ENCODE results near the gene MACO1.

MACO1 gene

DNA sequence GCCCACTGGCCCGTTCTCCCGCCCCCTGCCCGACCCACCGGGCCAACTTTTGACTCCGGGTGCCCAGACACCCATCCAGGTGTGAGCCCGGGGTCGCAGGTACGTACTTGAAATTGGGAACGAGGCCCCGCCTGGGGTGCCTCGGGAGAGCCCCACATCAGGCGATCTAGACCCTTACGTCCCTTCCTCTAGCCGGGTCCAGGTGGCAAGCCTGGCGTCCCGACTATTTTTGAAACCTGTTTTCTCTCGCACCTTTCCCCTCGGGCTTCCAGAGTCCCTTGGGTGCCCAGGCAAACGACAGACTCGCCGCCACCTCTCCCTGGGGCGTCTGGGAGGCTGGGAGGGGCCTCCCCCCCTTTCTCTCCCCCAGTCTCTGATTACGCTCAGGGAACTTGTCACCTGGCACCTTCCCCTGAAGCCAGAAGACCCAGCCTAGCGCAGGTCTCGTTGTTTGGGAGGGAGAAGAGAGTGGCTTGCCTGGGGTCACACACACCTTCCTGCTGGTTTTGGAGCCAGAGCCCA, 113.6 kb downstream of the MACO1 start:
- DNase-seq = no peak

GRCh38 chr1:25544819-25545218, 114.1 kb downstream of the MACO1 start:
- DNase-seq = no peak

DNA sequence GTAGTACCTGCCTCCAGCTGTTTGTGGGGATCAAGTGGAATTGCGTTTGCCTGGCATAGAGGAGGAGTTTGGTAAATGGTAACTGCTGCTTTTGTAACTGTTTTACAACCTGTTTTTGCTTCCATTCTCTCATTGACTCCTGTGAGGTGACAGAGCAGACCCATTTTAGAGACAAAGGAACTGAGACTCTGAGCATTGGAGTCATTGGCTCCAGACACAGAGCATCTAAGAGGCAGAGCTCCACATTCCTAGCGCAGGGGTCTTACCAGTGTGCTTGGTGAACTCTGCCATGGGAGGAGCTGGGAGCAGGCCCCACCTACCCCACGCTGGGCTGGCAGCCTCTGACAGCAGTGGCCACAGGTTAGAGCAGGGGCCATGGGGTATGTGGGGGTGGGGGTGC, 115.1 kb downstream of the MACO1 start:
- no peak for DNase-seq

GRCh38 chr1:25546193-25546592, 115.5 kb downstream of the MACO1 start:
- no peak for DNase-seq

- no peak for DNase-seq
These were observed 117.9 kb downstream of the MACO1 start for GRCh38 chr1:25548601-25549000.

DNA sequence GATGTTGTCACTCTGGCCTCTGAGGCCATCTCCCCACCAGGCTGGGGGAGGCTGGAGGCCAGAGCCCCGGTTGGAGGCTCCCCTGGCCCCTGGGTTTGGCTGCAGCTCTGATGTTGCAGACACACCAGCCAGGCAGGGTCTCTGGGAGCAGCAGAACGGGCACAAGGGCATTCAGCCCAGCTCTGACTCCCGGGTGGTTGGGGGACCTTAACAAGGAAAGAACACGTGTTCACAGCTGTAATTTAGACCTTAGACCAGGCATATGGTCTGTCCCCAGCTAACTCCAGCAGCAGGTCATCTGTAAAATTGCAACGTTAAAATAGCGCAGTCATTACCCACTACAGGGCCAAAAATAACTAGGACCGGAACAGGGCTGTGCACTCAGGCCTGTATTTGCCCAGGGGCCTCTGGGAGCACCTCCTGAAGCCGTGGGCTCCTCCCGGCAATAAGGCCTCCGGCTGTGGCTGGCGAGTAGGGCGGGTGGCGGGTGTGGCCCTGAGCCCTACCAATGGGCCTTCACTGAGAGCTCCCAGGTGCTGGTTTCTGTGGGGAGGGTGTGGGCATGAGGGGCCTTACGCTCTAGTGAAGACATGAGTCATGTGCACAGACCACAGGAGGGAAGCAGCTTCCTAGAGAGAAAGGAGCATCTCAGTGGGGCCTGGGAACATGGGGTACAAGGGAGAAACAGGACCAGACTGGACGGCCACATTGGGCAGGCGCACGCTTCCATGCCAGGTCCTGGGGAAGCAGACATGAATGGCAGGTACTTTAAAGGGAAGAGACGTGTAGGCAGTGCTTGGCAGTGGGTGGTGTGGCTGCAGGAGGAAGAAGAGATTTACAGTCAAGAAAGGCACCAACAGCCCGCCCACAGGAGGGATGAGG, 118.8 kb downstream of the MACO1 start:
- peak; percentile 78 to 94 for DNase-seq
